Large intestine (tissue), 3 donors: ENCODE measurements around the gene RNF207. TPM values are rescaled to one million over a fixed set of nuclear protein-coding genes. Genes with fewer than 3 reads are reported as not detected.

Source experiments
- DNase-seq, 2 donors: peaks; one replicate each; pipeline versions ENCODE4 v3.0.0 to v3.0.0-alpha.2; 2013
- H3K27ac ChIP-seq: one replicate; pipeline ENCODE4 v1.5.1; 2013; ENCODE audit warnings: low read length
- H3K27me3 ChIP-seq: 2 replicates; pipeline ENCODE4 v1.6.1; 2013; ENCODE audit warnings: low read length; ENCODE audit not compliant: control insufficient read depth, insufficient read depth
- H3K36me3 ChIP-seq: 2 replicates; pipeline ENCODE4 v1.6.1; 2013; ENCODE audit warnings: low read length; ENCODE audit not compliant: control insufficient read depth, insufficient read depth
- H3K4me1 ChIP-seq: one replicate; pipeline ENCODE4 v1.6.1; 2013; ENCODE audit warnings: low read length; ENCODE audit not compliant: control insufficient read depth, insufficient read depth
- H3K4me3 ChIP-seq: one replicate; pipeline ENCODE4 v1.5.1; 2013; ENCODE audit warnings: low read length
- H3K9me3 ChIP-seq: one replicate; pipeline ENCODE4 v1.6.1; 2013; ENCODE audit warnings: mild to moderate bottlenecking, low read depth, low read length, moderate library complexity; ENCODE audit not compliant: control insufficient read depth
- WGBS: methylation state at CpG from one replicate; pipeline ENCODE4 v1.1.5; 2013; ENCODE audit warnings: low lambda C conversion rate; ENCODE audit not compliant: insufficient coverage; 5-methylcytosine and 5-hydroxymethylcytosine counted together
- polyA plus RNA-seq: library from polyadenylated mRNA; unstranded; fragments of 120-200 nt; gene quantifications from one replicate; pipeline ENCODE4 v1.2.1, GENCODE V29; 2013

Gene RNF207
- polyA plus RNA-seq, 1 donor = 44.5 TPM

GRCh38 chr1:6165027-6165426 lies 40.9 kb upstream of the RNF207 start:
- no peak for DNase-seq
- WGBS = no CpG with 5 or more reads among the region's 7 CpGs
- H3K4me3 ChIP-seq = no peak overlapping the region
- no peak overlapping the region for H3K27ac ChIP-seq
- no peaks in the 10 kb centered on the region for H3K9me3 ChIP-seq
- peaks cover 21% of the 10 kb centered on the region for H3K27me3 ChIP-seq
- H3K4me1 ChIP-seq = no peaks in the 10 kb centered on the region
- H3K36me3 ChIP-seq = no peaks in the 10 kb centered on the region

GRCh38 chr1:6165441-6165985 lies 40.4 kb upstream of the RNF207 start:
- Histone ChIP-seq H3K4me1 (no peaks in the 10 kb centered on the region), H3K4me3 (no peak overlapping the region), H3K9me3 (no peaks in the 10 kb centered on the region), H3K27ac (no peak overlapping the region), H3K36me3 (no peaks in the 10 kb centered on the region), H3K27me3 (peaks cover 21% of the 10 kb centered on the region)
- no peak for DNase-seq
- WGBS = no CpG with 5 or more reads among the region's 12 CpGs

- H3K27me3 ChIP-seq = peaks cover 24% of the 10 kb centered on the region
Measured at GRCh38 chr1:6166221-6166620, 39.7 kb upstream of the RNF207 start.

GRCh38 chr1:6166655-6167390 lies 39.1 kb upstream of the RNF207 start:
- H3K9me3 ChIP-seq = no peaks in the 10 kb centered on the region
- no CpG with 5 or more reads among the region's 19 CpGs for WGBS
- no peaks in the 10 kb centered on the region for H3K36me3 ChIP-seq
- no peaks in the 10 kb centered on the region for H3K4me1 ChIP-seq
- H3K27ac ChIP-seq = no peak overlapping the region
- H3K4me3 ChIP-seq = no peak overlapping the region
- peaks cover 21% of the 10 kb centered on the region for H3K27me3 ChIP-seq
- no peak for DNase-seq

More at GRCh38 chr1:6166221-6166620, 39.7 kb upstream of the RNF207 start:
- H3K27ac ChIP-seq = no peak overlapping the region
- no peaks in the 10 kb centered on the region for H3K9me3 ChIP-seq
- H3K4me3 ChIP-seq = no peak overlapping the region
- no peak for DNase-seq
- WGBS = no CpG with 5 or more reads among the region's 10 CpGs
- no peaks in the 10 kb centered on the region for H3K36me3 ChIP-seq
- no peaks in the 10 kb centered on the region for H3K4me1 ChIP-seq

- H3K27ac ChIP-seq = no peak overlapping the region
- no peaks in the 10 kb centered on the region for H3K4me1 ChIP-seq
- no peaks in the 10 kb centered on the region for H3K36me3 ChIP-seq
- H3K9me3 ChIP-seq = no peaks in the 10 kb centered on the region
- no peak overlapping the region for H3K4me3 ChIP-seq
- H3K27me3 ChIP-seq = peaks cover 22% of the 10 kb centered on the region
- WGBS = 94% methylated on average over 3 of the region's 34 CpGs
- DNase-seq = no peak
Measured at GRCh38 chr1:6167391-6168303, 38.3 kb upstream of the RNF207 start.

GRCh38 chr1:6168947-6169586 lies 36.9 kb upstream of the RNF207 start:
- H3K36me3 ChIP-seq = no peaks in the 10 kb centered on the region
- H3K27me3 ChIP-seq = peaks cover 16% of the 10 kb centered on the region
- DNase-seq = no peak
- no peaks in the 10 kb centered on the region for H3K9me3 ChIP-seq
- H3K4me1 ChIP-seq = no peaks in the 10 kb centered on the region
- no peak overlapping the region for H3K4me3 ChIP-seq
- no peak overlapping the region for H3K27ac ChIP-seq
- 100% methylated on average over 1 of the region's 18 CpGs for WGBS

GRCh38 chr1:6170116-6170741 lies 35.7 kb upstream of the RNF207 start:
- peaks cover 16% of the 10 kb centered on the region for H3K27me3 ChIP-seq
- DNase-seq = no peak
- no CpG with 5 or more reads among the region's 16 CpGs for WGBS
- peaks cover 3% of the 10 kb centered on the region for H3K9me3 ChIP-seq
- H3K27ac ChIP-seq = no peak overlapping the region
- H3K4me3 ChIP-seq = no peak overlapping the region
- H3K4me1 ChIP-seq = no peaks in the 10 kb centered on the region
- H3K36me3 ChIP-seq = no peaks in the 10 kb centered on the region

GRCh38 chr1:6170742-6171201 lies 35.1 kb upstream of the RNF207 start:
- DNase-seq = no peak
- no peak overlapping the region for H3K27ac ChIP-seq
- H3K27me3 ChIP-seq = peaks cover 16% of the 10 kb centered on the region
- H3K4me1 ChIP-seq = no peaks in the 10 kb centered on the region
- H3K4me3 ChIP-seq = no peak overlapping the region
- WGBS = no CpG with 5 or more reads among the region's 19 CpGs
- H3K9me3 ChIP-seq = peaks cover 7% of the 10 kb centered on the region
- no peaks in the 10 kb centered on the region for H3K36me3 ChIP-seq

GRCh38 chr1:6171548-6172124 lies 34.3 kb upstream of the RNF207 start:
- Histone ChIP-seq H3K4me3 (no peak overlapping the region), H3K27me3 (peaks cover 23% of the 10 kb centered on the region), H3K9me3 (peaks cover 7% of the 10 kb centered on the region), H3K27ac (no peak overlapping the region), H3K36me3 (no peaks in the 10 kb centered on the region), H3K4me1 (no peaks in the 10 kb centered on the region)
- no peak for DNase-seq
- WGBS = no CpG with 5 or more reads among the region's 10 CpGs
